Endothelial cell (in vitro differentiated cells): Measurements from ENCODE around the gene ULBP1. TPM values are rescaled to one million over a fixed set of nuclear protein-coding genes. Genes with fewer than 3 reads are reported as not detected.
"Not testable (repeated sequence)": the region's sequence is repeated elsewhere in the genome, so short reads cannot be mapped to it uniquely, and the experiment has no call there.

Experiments used
- DNase-seq: peaks from one replicate; pipeline ENCODE4 v3.0.0; 2021; ENCODE audit warnings: low spot score
- H3K27ac Mint-ChIP-seq: one replicate; pipeline ENCODE4 v1.8.0; 2021; ENCODE audit warnings: mixed read lengths, inconsistent platforms; ENCODE audit not compliant: unreplicated experiment
- H3K27me3 Mint-ChIP-seq: one replicate; pipeline ENCODE4 v1.8.0; 2021; ENCODE audit warnings: mild to moderate bottlenecking, moderate library complexity, mixed read lengths, inconsistent platforms; ENCODE audit not compliant: unreplicated experiment
- H3K36me3 Mint-ChIP-seq: one replicate; pipeline ENCODE4 v1.8.0; 2021; ENCODE audit warnings: mild to moderate bottlenecking, low read depth, mixed read lengths, inconsistent platforms; ENCODE audit not compliant: unreplicated experiment
- H3K4me1 Mint-ChIP-seq: one replicate; pipeline ENCODE4 v1.8.0; 2021; ENCODE audit warnings: mild to moderate bottlenecking, mixed read lengths, inconsistent platforms; ENCODE audit not compliant: unreplicated experiment
- H3K4me3 Mint-ChIP-seq: one replicate; pipeline ENCODE4 v1.8.0; 2021; ENCODE audit warnings: mild to moderate bottlenecking, mixed read lengths, inconsistent platforms; ENCODE audit not compliant: unreplicated experiment
- H3K9me3 Mint-ChIP-seq: one replicate; pipeline ENCODE4 v1.8.0; 2021; ENCODE audit warnings: mixed read lengths, inconsistent platforms; ENCODE audit not compliant: unreplicated experiment
- total RNA-seq: library from RNA; stranded (reverse); fragmentation: NEBNext Ultra II Directional; extraction: Animal tissue kit (Norgen Biotek cat#: 25700); gene quantifications from one replicate; pipeline ENCODE4 v1.2.1, GENCODE V29; 2021; ENCODE audit not compliant: unreplicated experiment
- TF ChIP-seq, protein P1 (sequence below): fragments of 200-600 bp; sonication (generic); IDR thresholded peaks from one replicate; pipeline ENCODE4 v1.5.0; 2021; ENCODE audit warnings: antibody characterized with exemption; ENCODE audit not compliant: unreplicated experiment

ULBP1 gene
- total RNA-seq, 1 donor from 2014 or later: 24.8 TPM

DNA sequence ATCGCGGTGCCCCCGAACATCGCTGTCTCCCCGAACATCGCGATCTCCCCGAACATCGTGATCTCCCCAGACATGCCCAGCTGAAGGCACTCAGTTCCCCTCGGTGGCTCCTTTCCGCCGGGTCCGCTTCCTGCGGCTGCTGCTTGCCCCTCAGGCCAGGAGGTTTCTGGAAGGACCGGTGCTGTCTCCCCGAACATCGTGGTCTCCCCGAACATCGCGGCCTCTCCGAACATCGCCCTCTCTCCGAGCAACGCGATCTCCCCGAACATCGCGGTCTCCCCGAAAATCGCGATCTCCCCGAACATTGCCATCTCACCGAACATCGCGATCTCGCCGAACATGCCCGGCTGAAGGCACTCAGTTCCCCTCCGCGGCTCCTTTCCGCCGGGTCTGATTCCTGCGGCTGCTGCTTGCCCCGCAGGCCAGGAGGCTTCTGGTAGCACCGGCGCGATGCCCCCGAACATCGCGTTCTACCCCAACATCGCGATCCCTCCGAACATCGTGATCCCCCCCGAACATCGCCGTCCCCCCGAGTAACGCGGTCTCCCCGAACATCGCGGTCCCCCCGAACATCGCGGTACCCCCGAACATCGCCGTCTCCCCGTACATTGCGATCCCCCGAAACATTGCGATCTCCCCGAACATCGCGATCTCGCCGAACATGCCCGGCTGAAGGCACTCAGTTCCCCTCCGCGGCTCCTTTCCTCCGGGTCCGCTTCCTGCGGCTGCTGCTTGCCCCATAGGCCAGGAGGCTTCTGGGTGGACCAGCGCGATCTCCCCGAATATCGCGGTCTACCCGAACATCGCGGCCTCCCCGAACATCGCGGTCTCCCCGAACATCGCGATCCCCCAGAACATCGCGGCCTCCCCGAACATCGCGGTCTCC, 808 bp downstream of the ULBP1 start:
- H3K4me3 Mint-ChIP-seq: peak overlapping the region; percentile 99
- TF ChIP-seq, protein P1, sequence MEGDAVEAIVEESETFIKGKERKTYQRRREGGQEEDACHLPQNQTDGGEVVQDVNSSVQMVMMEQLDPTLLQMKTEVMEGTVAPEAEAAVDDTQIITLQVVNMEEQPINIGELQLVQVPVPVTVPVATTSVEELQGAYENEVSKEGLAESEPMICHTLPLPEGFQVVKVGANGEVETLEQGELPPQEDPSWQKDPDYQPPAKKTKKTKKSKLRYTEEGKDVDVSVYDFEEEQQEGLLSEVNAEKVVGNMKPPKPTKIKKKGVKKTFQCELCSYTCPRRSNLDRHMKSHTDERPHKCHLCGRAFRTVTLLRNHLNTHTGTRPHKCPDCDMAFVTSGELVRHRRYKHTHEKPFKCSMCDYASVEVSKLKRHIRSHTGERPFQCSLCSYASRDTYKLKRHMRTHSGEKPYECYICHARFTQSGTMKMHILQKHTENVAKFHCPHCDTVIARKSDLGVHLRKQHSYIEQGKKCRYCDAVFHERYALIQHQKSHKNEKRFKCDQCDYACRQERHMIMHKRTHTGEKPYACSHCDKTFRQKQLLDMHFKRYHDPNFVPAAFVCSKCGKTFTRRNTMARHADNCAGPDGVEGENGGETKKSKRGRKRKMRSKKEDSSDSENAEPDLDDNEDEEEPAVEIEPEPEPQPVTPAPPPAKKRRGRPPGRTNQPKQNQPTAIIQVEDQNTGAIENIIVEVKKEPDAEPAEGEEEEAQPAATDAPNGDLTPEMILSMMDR: no peak
- peaks cover 21% of the 10 kb centered on the region for H3K36me3 Mint-ChIP-seq
- H3K27me3 Mint-ChIP-seq: peaks cover 31% of the 10 kb centered on the region
- peak overlapping the region; percentile 95 for H3K27ac Mint-ChIP-seq
- peaks cover 27% of the 10 kb centered on the region for H3K4me1 Mint-ChIP-seq
- no peaks in the 10 kb centered on the region for H3K9me3 Mint-ChIP-seq
- DNase-seq: peak; percentile 43

DNA sequence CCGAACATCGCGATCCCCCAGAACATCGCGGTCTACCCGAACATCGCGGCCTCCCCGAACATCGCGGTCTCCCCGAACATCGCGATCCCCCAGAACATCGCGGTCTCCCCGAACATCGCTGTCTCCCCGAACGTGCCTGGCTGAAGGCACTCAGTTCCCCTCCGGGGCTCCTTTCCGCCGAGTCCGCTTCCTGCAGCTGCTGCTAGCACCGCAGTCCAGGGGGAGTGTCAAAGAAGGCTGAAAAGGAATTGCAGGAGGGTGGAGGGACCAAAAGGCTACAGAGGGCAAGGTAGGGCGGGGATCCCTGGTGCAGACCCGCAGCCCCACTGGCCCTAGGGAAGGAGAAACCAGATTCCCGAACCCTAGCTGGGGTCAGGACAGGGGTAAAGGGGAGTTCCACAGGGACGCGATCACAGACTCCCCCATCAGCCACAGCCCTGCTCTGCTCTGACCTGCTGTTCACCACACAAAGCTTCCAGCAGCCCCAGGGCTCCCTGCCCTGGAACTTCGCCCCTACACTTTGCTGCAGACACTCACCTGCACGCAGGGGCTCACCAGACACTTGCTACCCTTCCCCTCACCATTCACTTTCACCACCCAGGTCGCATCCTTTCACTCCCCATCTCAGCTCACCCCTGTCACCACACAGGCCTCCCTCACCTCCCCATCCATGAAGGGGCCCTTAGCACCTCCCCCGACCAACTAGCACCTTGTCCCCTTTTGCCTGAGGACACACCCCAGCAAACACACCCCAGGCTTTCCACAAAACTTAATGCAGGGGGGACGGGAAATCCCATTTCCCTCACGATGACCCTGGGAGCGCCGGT, 1.7 kb downstream of the ULBP1 start:
- TF ChIP-seq, protein P1: no peak
- Mint-ChIP-seq H3K27me3 (peaks cover 33% of the 10 kb centered on the region), H3K36me3 (peaks cover 29% of the 10 kb centered on the region), H3K4me3 (peak overlapping the region; percentile 99), H3K9me3 (no peaks in the 10 kb centered on the region), H3K27ac (peak overlapping the region; percentile 86), H3K4me1 (peaks cover 26% of the 10 kb centered on the region)
- DNase-seq: peak; percentile 51

DNA sequence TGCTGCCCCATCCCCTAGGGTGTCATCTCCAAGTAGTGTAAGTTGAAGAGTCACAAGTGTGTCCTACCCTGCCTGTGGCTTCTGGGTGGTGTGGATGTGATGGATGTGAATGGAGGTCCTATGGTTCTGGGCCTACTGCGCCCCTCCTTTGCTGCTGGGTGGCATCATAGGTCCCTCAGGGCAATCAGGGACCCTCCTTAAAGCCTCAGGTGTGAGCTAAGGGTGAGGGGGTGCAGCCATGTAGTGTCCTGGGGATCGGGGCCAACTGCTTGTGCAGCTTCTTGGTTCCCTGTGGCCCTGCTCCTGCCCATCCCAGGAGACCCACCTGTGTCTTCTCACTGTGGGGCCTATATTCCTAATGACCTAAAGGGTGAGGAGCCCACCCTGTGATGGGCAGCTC, 2.6 kb downstream of the ULBP1 start:
- peaks cover 35% of the 10 kb centered on the region for H3K27me3 Mint-ChIP-seq
- H3K27ac Mint-ChIP-seq, DNase-seq, H3K9me3 Mint-ChIP-seq: not testable (repeated sequence)
- peak overlapping the region; percentile 99 for H3K4me3 Mint-ChIP-seq
- peaks cover 26% of the 10 kb centered on the region for H3K4me1 Mint-ChIP-seq
- peaks cover 31% of the 10 kb centered on the region for H3K36me3 Mint-ChIP-seq

DNA sequence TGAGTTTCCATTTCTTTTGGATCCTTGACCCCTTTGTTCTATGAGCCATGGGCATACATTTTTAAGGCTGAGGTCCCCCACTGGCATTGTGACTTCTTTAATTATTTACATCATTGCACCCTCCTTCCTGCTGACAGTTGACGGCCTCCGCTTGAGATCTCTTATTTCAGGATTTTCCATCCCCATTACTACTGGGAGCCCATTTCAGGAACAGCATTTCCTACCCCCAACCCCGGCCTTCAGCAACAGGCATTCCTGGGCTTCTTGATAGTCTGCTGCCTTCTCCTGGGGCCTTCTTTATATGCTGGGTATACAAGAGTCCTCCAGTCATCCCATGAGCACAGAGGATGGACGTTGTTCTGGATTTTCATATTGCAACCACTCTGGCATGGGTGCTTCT, 3.8 kb downstream of the ULBP1 start:
- no peaks in the 10 kb centered on the region for H3K9me3 Mint-ChIP-seq
- peak overlapping the region; percentile 50 for H3K4me3 Mint-ChIP-seq
- DNase-seq: no peak
- peak overlapping the region; percentile 30 for H3K27ac Mint-ChIP-seq
- peaks cover 35% of the 10 kb centered on the region for H3K27me3 Mint-ChIP-seq
- peaks cover 39% of the 10 kb centered on the region for H3K36me3 Mint-ChIP-seq
- TF ChIP-seq, protein P1: no peak
- peaks cover 23% of the 10 kb centered on the region for H3K4me1 Mint-ChIP-seq

DNA sequence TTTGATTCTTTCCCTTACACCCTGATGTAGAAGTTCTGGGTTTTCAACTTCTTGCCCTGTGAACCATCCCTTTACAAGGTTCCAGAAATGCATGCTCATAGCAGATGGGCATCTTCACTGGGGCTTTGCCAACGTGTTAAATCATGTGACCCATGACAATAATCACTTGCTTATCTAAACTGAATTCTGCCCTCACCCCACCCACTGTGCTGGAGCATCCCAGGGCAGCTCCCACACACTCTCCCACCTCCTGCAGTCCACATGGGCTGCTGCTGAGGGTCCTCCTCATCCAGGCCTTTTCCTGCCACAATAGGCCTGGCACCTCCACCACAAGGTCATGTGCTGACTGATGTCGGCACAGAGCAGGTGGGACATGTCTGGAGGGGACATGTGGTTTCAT, 4.3 kb downstream of the ULBP1 start:
- H3K27ac Mint-ChIP-seq, H3K4me3 Mint-ChIP-seq, H3K9me3 Mint-ChIP-seq, DNase-seq: not testable (repeated sequence)
- Mint-ChIP-seq H3K27me3 (peaks cover 34% of the 10 kb centered on the region), H3K36me3 (peaks cover 43% of the 10 kb centered on the region), H3K4me1 (peaks cover 23% of the 10 kb centered on the region)

DNA sequence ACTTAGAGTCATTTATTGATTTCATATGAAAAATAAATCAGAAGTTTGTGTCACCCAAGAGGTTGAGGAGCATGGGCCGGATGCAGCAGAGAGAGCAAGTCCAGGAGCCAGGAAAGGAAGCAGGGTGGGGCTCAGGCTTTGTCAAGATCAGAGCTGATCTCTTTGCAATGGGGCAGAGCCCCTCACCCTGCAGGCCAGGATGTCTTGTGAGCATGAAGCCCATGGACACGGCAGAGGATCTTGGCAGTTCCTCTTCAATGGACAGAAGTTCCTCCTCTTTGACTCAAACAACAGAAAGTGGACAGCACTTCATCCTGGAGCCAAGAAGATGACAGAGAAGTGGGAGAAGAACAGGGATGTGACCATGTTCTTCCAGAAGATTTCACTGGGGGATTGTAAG, 5.2 kb downstream of the ULBP1 start:
- not testable (repeated sequence) for DNase-seq, H3K27ac Mint-ChIP-seq, H3K9me3 Mint-ChIP-seq
- H3K36me3 Mint-ChIP-seq: peaks cover 48% of the 10 kb centered on the region
- peaks cover 29% of the 10 kb centered on the region for H3K27me3 Mint-ChIP-seq
- H3K4me3 Mint-ChIP-seq: peak overlapping the region; percentile 63
- H3K4me1 Mint-ChIP-seq: peaks cover 20% of the 10 kb centered on the region
